Activated CD8-positive, alpha-beta memory T cell treated with anti-CD3 and anti-CD28 coated beads, Interleukin-2, amount 50 U/mL, for 1 hour (primary cell): ENCODE measurements around the gene EMC6.

Experiments used
- DNase-seq: peaks from one replicate; pipeline ENCODE4 v3.0.0-alpha.2; 2020; ENCODE audit errors: extremely low read depth

Gene EMC6

GRCh38 chr17:3708366-3708765 lies 39.8 kb downstream of the EMC6 start:
- no peak for DNase-seq

- DNase-seq = peak; percentile 56
These were observed 42.4 kb downstream of the EMC6 start for GRCh38 chr17:3710951-3711383.

GRCh38 chr17:3712811-3713463 lies 44.3 kb downstream of the EMC6 start:
- DNase-seq = no peak

GRCh38 chr17:3715296-3715695 lies 46.7 kb downstream of the EMC6 start:
- DNase-seq = no peak

- no peak for DNase-seq
These were observed 49.6 kb downstream of the EMC6 start for GRCh38 chr17:3718201-3718600.

- DNase-seq = no peak
These were observed 50.7 kb downstream of the EMC6 start for GRCh38 chr17:3719265-3719664.
